ENCODE measurements around the gene ST6GALNAC3.

ST6GALNAC3 gene

DNA sequence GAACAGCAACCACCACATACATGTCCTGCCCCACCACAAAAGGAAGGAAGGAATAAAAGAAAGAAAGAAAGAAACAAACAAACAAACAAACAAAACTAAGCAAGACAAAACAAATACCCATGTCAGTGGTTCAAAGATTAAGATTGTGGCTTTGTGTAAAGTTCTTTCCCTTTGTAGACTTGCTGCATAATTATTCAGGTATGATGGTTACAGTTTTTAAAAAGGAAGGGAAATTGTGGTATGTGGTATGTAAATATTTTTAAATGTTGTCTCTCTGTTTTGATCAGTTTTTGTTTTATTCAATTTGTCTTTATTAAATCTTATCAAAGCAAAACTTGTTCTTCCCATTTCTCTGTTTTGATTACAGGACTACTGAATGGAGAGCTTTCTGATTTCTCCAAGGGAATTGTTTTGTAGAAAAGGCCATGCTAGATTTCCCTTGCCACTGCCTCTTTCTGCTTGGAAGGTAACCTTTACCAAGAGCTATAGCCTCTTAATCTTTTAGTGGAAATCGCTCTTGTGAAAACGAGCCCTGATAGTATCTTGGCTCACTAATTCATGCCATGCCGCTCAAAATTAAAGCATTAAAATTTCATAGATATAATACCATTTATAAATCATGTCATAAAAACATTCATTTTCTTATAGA is 502.5 kb downstream of the ST6GALNAC3 start:
- TF ChIP-seq, protein P1, sequence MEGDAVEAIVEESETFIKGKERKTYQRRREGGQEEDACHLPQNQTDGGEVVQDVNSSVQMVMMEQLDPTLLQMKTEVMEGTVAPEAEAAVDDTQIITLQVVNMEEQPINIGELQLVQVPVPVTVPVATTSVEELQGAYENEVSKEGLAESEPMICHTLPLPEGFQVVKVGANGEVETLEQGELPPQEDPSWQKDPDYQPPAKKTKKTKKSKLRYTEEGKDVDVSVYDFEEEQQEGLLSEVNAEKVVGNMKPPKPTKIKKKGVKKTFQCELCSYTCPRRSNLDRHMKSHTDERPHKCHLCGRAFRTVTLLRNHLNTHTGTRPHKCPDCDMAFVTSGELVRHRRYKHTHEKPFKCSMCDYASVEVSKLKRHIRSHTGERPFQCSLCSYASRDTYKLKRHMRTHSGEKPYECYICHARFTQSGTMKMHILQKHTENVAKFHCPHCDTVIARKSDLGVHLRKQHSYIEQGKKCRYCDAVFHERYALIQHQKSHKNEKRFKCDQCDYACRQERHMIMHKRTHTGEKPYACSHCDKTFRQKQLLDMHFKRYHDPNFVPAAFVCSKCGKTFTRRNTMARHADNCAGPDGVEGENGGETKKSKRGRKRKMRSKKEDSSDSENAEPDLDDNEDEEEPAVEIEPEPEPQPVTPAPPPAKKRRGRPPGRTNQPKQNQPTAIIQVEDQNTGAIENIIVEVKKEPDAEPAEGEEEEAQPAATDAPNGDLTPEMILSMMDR (IDR thresholded peaks at IDR 0.05; ENCODE audit: control insufficient read depth, insufficient read depth, low read depth, low read length, missing control alignments): no peak
- H3K4me3 ChIP-seq (ENCODE audit: control insufficient read depth, low read depth, low read length): no peak overlapping the region
- no peak for DNase-seq (ENCODE audit: low read depth)

DNA sequence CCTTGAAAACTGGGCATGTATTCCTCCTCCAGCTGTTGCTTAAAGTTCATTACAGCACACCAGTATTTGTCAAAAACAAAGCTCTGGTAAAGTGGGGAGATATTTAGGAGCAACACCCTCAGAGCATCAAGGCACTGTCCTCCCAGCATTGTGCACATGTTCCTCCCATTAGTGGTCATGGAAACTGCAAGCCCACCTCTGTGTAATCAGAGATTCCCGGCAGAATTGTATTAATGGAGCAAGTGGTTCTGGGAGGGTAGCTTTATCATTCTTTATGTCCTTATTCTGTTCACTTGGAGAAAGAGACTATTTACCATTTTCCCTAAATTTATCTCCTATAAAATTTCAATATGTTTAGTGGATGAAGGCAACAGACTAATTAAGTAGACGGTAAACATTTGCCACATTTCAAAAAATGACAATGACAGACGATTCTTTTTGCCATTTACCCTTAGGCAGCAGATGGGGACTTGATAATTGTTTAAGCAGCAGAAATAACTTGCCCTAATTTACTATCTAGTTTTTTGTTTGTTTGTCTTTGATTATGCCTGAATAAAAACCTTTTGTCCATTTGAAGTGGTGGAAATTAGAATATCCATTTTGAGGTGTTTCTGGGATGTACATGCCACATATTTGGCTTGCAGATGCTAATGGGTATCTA is 503.1 kb downstream of the ST6GALNAC3 start:
- TF ChIP-seq, protein P1 (IDR thresholded peaks at IDR 0.05; ENCODE audit: control insufficient read depth, insufficient read depth, low read depth, low read length, missing control alignments): no peak
- no peak for DNase-seq (ENCODE audit: low read depth)
- H3K4me3 ChIP-seq (ENCODE audit: control insufficient read depth, low read depth, low read length): no peak overlapping the region

DNA sequence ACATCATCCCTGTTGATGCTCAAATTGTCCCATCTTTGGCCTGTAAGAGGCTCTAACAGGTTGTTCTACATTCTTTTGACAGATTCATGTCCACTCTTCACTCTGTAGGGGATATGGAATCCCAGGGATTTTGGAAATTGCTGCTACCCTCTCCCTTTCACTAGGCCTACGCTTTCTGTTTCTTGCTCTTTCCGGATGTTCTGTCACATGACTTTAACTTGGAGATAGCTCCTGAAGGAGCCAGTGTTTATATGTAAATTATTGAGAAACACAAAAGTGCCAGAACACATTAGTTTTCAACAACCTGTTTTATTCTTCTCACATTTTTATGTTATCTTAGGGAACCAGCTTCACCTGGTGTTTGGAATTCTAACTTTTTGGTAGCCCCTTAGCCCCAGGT is 505.7 kb downstream of the ST6GALNAC3 start:
- TF ChIP-seq, protein P1 (IDR thresholded peaks at IDR 0.05; ENCODE audit: control insufficient read depth, insufficient read depth, low read depth, low read length, missing control alignments): no peak
- H3K4me3 ChIP-seq (ENCODE audit: control insufficient read depth, low read depth, low read length): no peak overlapping the region
- DNase-seq (ENCODE audit: low read depth): no peak

DNA sequence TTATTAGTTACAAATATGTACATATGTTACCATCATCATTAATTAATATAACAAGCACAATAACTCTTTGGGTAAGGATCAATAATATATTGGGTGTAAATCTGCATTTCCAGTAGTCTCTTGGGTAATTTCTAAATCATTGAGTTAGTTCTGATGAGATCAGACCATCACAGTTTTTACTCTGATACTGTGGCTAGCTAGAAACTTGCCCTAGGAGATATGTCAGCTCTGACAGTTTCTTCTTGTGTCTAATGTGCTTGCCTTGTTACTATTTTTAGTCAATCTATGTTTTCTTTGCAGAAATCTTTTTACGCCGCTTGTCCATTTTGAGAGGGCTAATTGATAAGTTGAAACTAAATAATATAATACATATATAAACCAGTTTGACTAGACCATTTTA is 507.2 kb downstream of the ST6GALNAC3 start:
- TF ChIP-seq, protein P1 (IDR thresholded peaks at IDR 0.05; ENCODE audit: control insufficient read depth, insufficient read depth, low read depth, low read length, missing control alignments): no peak
- DNase-seq (ENCODE audit: low read depth): no peak
- no peak overlapping the region for H3K4me3 ChIP-seq (ENCODE audit: control insufficient read depth, low read depth, low read length)

DNA sequence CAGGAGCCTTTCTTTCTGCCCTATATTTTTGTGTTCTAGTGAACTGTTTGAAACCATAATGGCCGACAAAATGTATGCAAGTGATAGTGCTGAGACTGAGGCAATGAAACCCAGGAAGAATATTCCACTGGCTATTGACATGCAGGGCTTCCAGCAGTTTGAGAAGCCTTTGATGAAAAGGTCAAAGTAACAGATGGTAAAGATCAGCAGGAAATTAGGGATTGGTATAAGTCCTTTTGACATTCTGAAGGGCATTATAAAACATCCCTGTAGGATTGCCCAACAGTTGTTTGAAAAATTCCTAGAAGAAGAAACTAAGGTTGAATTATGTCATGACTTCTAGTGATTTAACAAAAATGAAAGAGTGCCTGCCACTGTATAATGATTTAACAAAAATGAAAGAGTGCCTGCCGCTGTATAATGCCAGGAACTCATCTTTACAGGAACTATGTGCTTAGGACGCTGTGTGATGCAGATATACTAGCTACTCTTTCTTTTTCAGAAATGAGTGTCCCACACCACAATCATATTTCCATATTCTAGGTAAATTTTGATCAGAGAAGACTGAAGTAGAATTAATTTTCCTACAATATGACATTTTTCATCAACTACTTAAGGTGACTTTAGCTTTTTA is 508.8 kb downstream of the ST6GALNAC3 start:
- TF ChIP-seq, protein P1 (IDR thresholded peaks at IDR 0.05; ENCODE audit: control insufficient read depth, insufficient read depth, low read depth, low read length, missing control alignments): no peak
- DNase-seq (ENCODE audit: low read depth): no peak

DNA sequence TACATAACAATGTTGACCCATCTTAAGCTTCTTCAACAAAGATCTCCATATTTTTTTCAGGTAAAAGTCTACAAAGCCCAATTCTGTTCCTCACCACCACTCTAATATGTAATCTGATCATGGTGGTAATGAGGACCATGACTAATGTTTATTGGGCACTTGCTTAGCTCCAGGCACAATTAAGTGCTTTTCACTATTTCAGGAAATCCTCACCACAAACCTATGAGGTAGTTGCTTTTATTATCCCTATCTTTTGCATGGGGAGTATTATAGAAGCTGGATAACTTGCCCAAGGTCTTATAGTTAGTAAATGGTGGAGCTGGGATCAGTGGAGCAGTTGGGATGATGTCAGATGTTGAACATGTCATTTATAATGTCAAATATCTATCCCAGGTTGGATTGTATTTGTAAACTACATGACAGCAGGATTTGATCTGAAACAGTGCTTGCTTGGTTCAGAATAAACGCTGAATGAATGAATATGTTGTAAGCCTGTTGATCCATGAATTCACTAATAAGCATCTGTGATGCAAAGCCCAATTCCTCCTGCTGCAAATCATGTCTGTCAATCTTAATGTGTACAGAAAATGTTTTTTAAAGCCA is 509.4 kb downstream of the ST6GALNAC3 start:
- DNase-seq (ENCODE audit: low read depth): no peak
- TF ChIP-seq, protein P1 (IDR thresholded peaks at IDR 0.05; ENCODE audit: control insufficient read depth, insufficient read depth, low read depth, low read length, missing control alignments): no peak
- H3K4me3 ChIP-seq (ENCODE audit: control insufficient read depth, low read depth, low read length): no peak overlapping the region

More for the DNA sequence above, 508.8 kb downstream of the ST6GALNAC3 start:
- H3K4me3 ChIP-seq (ENCODE audit: control insufficient read depth, low read depth, low read length): no peak overlapping the region
